Gastrocnemius medialis (tissue), 4 donors: ENCODE measurements around the gene PRR23C.

Experiments
- CTCF ChIP-seq, 5 experiments: fragments of 450-650 bp in 3 of 5; fragments of 200-600 bp in 2 of 5; sonication (generic) in 2 of 5; IDR thresholded peaks in 4 of 5; conservative IDR thresholded peaks in 1 of 5; 1 replicate in 4 of 5; 2 replicates in 1 of 5; pipeline ENCODE4 v1.5.1; 2016 to 2019; ENCODE audit warnings: antibody characterized with exemption in 5 of 5, mild to moderate bottlenecking in 3 of 5, moderate library complexity in 3 of 5
- POLR2A ChIP-seq, 2 donors: fragments of 450-650 bp; IDR thresholded peaks; one replicate each; pipeline ENCODE4 v1.6.1; 2017; ENCODE audit warnings: antibody characterized with exemption in 2 of 2, mild to moderate bottlenecking in 2 of 2, moderate library complexity in 2 of 2

GRCh38 chr3:139020036-139020867 lies 24.4 kb downstream of the PRR23C start:
- TF ChIP-seq CTCF (IDR thresholded peaks at IDR 0.05 in 4 of 5, conservative IDR thresholded peaks at IDR 0.05 in 1 of 5): no peak
- no peak for TF ChIP-seq POLR2A (IDR thresholded peaks at IDR 0.05)
